ENCODE data around the gene NSMF. TPM values are rescaled to one million over a fixed set of nuclear protein-coding genes. Genes with fewer than 3 reads are reported as not detected.

The NSMF gene
- total and polyA plus RNA-seq, 2 donors (not counting 1 experiment from before 2014, with no cell fraction given) = 28.7 to 59.4 TPM

DNA sequence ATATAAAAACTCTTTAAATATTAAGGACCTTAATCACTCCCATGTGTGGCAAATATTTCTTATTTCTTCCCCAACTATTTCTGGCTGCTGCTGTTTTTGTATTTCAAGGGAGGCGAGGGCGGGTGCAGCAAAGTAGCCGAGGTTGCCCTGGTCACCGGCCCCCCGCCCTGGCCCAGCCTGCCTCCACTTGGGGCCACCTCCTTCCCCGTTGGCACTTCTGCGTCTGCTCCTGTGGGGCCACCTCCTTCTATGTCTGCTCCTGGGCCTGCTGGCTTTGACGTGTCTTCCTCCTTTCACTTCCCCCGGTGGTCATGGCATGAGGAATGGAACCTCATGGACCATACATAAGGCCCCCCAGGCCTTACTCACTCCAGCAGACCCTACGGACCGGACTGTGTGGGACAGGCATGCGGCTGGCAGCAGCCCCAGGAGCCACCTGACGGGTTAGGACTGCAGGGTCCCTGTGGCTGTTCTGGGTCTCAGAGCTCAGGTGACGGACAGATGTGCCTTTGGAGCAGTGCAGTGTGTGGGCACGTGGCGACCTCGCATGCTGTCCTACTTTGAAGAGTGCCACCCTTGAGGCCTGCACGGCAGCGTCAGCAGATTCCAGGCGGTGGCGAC, 12.2 kb downstream of the NSMF start:
- peaks cover 0 to 13% (median 7%) of the 10 kb centered on the region in 4 experiments for H3K27me3 ChIP-seq (replicated peaks in 1 of 4; ENCODE audit: control extremely low read depth in 1 of 4, control insufficient read depth in 3 of 4, insufficient read depth in 4 of 4, low read length in 3 of 4)
- DNase-seq = no peak
- ChIA-PET POLR2A (interaction anchor here (1.0 kb wide), 1 partner anchor 10 kb away, joined by 3 read pairs; no protein-coding TSS in a partner anchor), CTCF (interaction anchor here (1.0 to 1.5 kb wide), 3 partner anchors 15 to 160 kb away, joined by 3 to 6 read pairs (median 4); partner anchors contain the start of gene NRARP)
- no peak overlapping the region for H3K4me3 Mint-ChIP-seq
- no peaks in the 10 kb centered on the region for H3K79me2 ChIP-seq (ENCODE audit: control insufficient read depth, insufficient read depth, low read length)
- H3K9ac ChIP-seq (ENCODE audit: low read length) = no peak overlapping the region
- H3K27ac ChIP-seq (ENCODE audit: low read length in 2 of 2) = no peak overlapping the region
- peaks cover 0 to 3% (median 0%) of the 10 kb centered on the region in 3 donors for H3K9me3 ChIP-seq (ENCODE audit: control extremely low read depth in 1 of 3, control insufficient read depth in 2 of 3, insufficient read depth in 1 of 3, low read length in 2 of 3)
- H3K4me1 Mint-ChIP-seq = peaks cover 8% of the 10 kb centered on the region
- intact Hi-C loops (cut with micrococcal nuclease) = no loop called here
- TF ChIP-seq, protein P1, sequence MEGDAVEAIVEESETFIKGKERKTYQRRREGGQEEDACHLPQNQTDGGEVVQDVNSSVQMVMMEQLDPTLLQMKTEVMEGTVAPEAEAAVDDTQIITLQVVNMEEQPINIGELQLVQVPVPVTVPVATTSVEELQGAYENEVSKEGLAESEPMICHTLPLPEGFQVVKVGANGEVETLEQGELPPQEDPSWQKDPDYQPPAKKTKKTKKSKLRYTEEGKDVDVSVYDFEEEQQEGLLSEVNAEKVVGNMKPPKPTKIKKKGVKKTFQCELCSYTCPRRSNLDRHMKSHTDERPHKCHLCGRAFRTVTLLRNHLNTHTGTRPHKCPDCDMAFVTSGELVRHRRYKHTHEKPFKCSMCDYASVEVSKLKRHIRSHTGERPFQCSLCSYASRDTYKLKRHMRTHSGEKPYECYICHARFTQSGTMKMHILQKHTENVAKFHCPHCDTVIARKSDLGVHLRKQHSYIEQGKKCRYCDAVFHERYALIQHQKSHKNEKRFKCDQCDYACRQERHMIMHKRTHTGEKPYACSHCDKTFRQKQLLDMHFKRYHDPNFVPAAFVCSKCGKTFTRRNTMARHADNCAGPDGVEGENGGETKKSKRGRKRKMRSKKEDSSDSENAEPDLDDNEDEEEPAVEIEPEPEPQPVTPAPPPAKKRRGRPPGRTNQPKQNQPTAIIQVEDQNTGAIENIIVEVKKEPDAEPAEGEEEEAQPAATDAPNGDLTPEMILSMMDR (IDR thresholded peaks at IDR 0.05) = no peak
- TF ChIP-seq EZH2 (IDR thresholded peaks at IDR 0.05; ENCODE audit: borderline replicate concordance, insufficient read depth, low read depth, low read length, poor library complexity, severe bottlenecking) = no peak
- no peaks in the 10 kb centered on the region for H4K20me1 ChIP-seq (ENCODE audit: control insufficient read depth, insufficient read depth, low read length, poor library complexity, severe bottlenecking)
- ATAC-seq (ENCODE audit: low read depth) = no peak
- peaks cover 8 to 23% of the 10 kb centered on the region in 2 donors for H3K4me1 ChIP-seq (ENCODE audit: control insufficient read depth in 2 of 2, insufficient read depth in 2 of 2, low read length in 2 of 2)
- 74% methylated on average over 21 of the region's 21 CpGs for WGBS (ENCODE audit: insufficient coverage)
- H3K27me3 Mint-ChIP-seq = peaks cover 8% of the 10 kb centered on the region
- no peak overlapping the region for H2AFZ ChIP-seq (ENCODE audit: insufficient read depth, low read depth, low read length, poor library complexity, severe bottlenecking)
- no peak overlapping the region for H3K4me3 ChIP-seq (ENCODE audit: control extremely low read depth in 1 of 5, extremely low read depth in 1 of 5, insufficient read depth in 1 of 5, low read depth in 2 of 5, low read length in 4 of 5)
- H3K36me3 ChIP-seq (replicated peaks in 1 of 2; ENCODE audit: control extremely low read depth in 1 of 2, control insufficient read depth in 1 of 2, extremely low read depth in 1 of 2, insufficient read depth in 2 of 2, low read length in 1 of 2) = no peaks in the 10 kb centered on the region
- no peaks in the 10 kb centered on the region for H3K9me3 Mint-ChIP-seq (ENCODE audit: insufficient read depth)
- no peak overlapping the region for H3K27ac Mint-ChIP-seq
- H3K4me2 ChIP-seq (replicated peaks; ENCODE audit: low read depth, low read length, poor library complexity, severe bottlenecking) = no peak overlapping the region

DNA sequence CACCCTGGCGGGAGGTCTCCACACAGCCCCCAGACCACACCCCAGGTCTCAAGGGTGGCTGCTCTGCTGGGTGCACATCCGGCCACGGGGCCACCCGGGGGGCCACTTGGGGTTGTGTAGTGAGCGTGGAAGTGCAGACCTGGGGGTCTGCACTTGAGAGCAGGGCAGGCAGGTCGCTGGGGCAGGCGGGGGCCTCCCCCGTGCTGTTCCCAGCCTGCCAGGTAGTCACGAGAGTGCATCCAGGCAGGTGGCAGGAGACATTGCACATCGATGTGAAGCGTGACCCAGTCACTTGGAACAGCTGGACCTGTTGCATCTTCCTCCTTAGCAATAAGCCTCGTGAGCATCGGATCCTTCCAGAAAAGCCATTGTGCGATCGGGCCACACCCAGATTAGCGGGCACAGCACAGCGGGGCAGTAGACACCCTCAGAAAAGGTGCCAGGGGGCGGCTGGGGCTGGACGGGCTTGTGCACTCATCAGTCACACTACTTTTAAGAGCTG, 13.2 kb downstream of the NSMF start:
- no peak for TF ChIP-seq EZH2 (IDR thresholded peaks at IDR 0.05; ENCODE audit: borderline replicate concordance, insufficient read depth, low read depth, low read length, poor library complexity, severe bottlenecking)
- TF ChIP-seq, protein P1 (IDR thresholded peaks at IDR 0.05) = no peak
- ATAC-seq (ENCODE audit: low read depth) (no peak), DNase-seq (no peak)
- Histone ChIP-seq H3K9ac (ENCODE audit: low read length) (no peak overlapping the region), H3K27ac (ENCODE audit: low read length in 2 of 2) (no peak overlapping the region), H4K20me1 (ENCODE audit: control insufficient read depth, insufficient read depth, low read length, poor library complexity, severe bottlenecking) (no peaks in the 10 kb centered on the region), H3K27me3 (replicated peaks in 1 of 4; ENCODE audit: control extremely low read depth in 1 of 4, control insufficient read depth in 3 of 4, insufficient read depth in 4 of 4, low read length in 3 of 4) (peaks cover 0 to 20% (median 7%) of the 10 kb centered on the region in 4 experiments), H3K4me2 (replicated peaks; ENCODE audit: low read depth, low read length, poor library complexity, severe bottlenecking) (no peak overlapping the region), H3K9me3 (ENCODE audit: control extremely low read depth in 1 of 3, control insufficient read depth in 2 of 3, insufficient read depth in 1 of 3, low read length in 2 of 3) (peaks cover 0 to 3% (median 0%) of the 10 kb centered on the region in 3 donors), H3K4me3 (ENCODE audit: control extremely low read depth in 1 of 5, extremely low read depth in 1 of 5, insufficient read depth in 1 of 5, low read depth in 2 of 5, low read length in 4 of 5) (no peak overlapping the region), H3K36me3 (replicated peaks in 1 of 2; ENCODE audit: control extremely low read depth in 1 of 2, control insufficient read depth in 1 of 2, extremely low read depth in 1 of 2, insufficient read depth in 2 of 2, low read length in 1 of 2) (no peaks in the 10 kb centered on the region), H3K79me2 (ENCODE audit: control insufficient read depth, insufficient read depth, low read length) (no peaks in the 10 kb centered on the region), H2AFZ (ENCODE audit: insufficient read depth, low read depth, low read length, poor library complexity, severe bottlenecking) (no peak overlapping the region), H3K4me1 (ENCODE audit: control insufficient read depth in 2 of 2, insufficient read depth in 2 of 2, low read length in 2 of 2) (peaks cover 7 to 26% of the 10 kb centered on the region in 2 donors)
- Mint-ChIP-seq H3K27me3 (peaks cover 11% of the 10 kb centered on the region), H3K4me1 (peaks cover 8% of the 10 kb centered on the region), H3K9me3 (ENCODE audit: insufficient read depth) (no peaks in the 10 kb centered on the region), H3K4me3 (no peak overlapping the region), H3K27ac (no peak overlapping the region)
- 80% methylated on average over 13 of the region's 19 CpGs for WGBS (ENCODE audit: insufficient coverage)
- intact Hi-C loops (cut with micrococcal nuclease) = loop anchor here (1.0 to 2.0 kb wide), 4 partner anchors 23 to 210 kb away; partner anchors contain the start of genes EXD3 and NOXA1
- CTCF ChIA-PET = interaction anchor here (0.6 to 1.7 kb wide), 6 partner anchors 9 to 159 kb away, joined by 3 to 7 read pairs (median 4); partner anchors contain the start of genes EXD3, NOXA1 and NRARP
- POLR2A ChIA-PET = no interaction called here

Measured in B cell (primary cell).